HepG2 (cell line): Measurements from ENCODE around the gene CCBE1. TPM values are rescaled to one million over a fixed set of nuclear protein-coding genes. Genes with fewer than 3 reads are reported as not detected.

Experiments used
- ATAC-seq: fragments of 200-7000 bp; cut with Tn5 transposase; 3 replicates; pipeline ENCODE4 v1.9.1; 2020; ENCODE audit warnings: mild to moderate bottlenecking, moderate library complexity
- BruUV-seq: library from RNA; stranded (reverse); fragments of 400-500 nt; replicated peaks from 2 replicates; lab custom pipeline; 2021; lab: Mats Ljungman, UMichigan
- CTCF ChIA-PET: fragments of 300-600 bp; formaldehyde crosslinking; extraction: SDS; loops from one replicate; lab custom pipeline; 2021; ENCODE audit warnings: low total read pairs, inconsistent platforms, low intra/inter-chr PET ratio; lab: Yijun Ruan, JAX
- POLR2A ChIA-PET: fragments of 350-600 bp; sonication (Branson Sonifier 250); formaldehyde crosslinking; loops from one replicate; lab custom pipeline; 2020; ENCODE audit warnings: antibody characterized with exemption, inconsistent platforms; lab: Yijun Ruan, JAX
- DNase-seq: peaks from one replicate; pipeline ENCODE4 v3.0.0-alpha.2; 2015; ENCODE audit warnings: low spot score
- FAIRE-seq: peaks from 3 replicates; lab custom pipeline; 2011; peaks lifted over from hg19 to GRCh38; lab: Jason Lieb, UNC
- H2AFZ ChIP-seq: one replicate; pipeline ENCODE4 v1.6.1; 2011; ENCODE audit warnings: low read length, inconsistent platforms
- H3K27ac ChIP-seq: fragments of 300-600 bp; 3 replicates; pipeline ENCODE4 v1.8.0; 2011; ENCODE audit warnings: mixed run types, mild to moderate bottlenecking, mixed read lengths, low read length, inconsistent platforms; ENCODE audit not compliant: insufficient read depth; ENCODE audit errors: extremely low read length
- H3K27me3 ChIP-seq, 2 experiments: fragments of 200-600 bp in 1 of 2; 2 replicates in 1 of 2; 3 replicates in 1 of 2; pipeline versions ENCODE4 v1.6.0 to v1.8.0; 2011; ENCODE audit warnings: low read length in 2 of 2, mild to moderate bottlenecking in 2 of 2, moderate library complexity in 2 of 2, inconsistent platforms in 1 of 2; ENCODE audit not compliant: insufficient read depth in 2 of 2, control insufficient read depth in 1 of 2
- H3K36me3 ChIP-seq, 2 experiments: fragments of 200-600 bp in 1 of 2; replicated peaks in 1 of 2; 2 replicates in 1 of 2; 3 replicates in 1 of 2; pipeline versions ENCODE4 v1.5.1 to v1.8.0; 2011; ENCODE audit warnings: low read length in 2 of 2, inconsistent platforms in 1 of 2; ENCODE audit not compliant: insufficient read depth in 2 of 2, control insufficient read depth in 1 of 2
- H3K4me1 ChIP-seq: 2 replicates; pipeline ENCODE4 v1.5.1; 2012; ENCODE audit warnings: low read length, inconsistent platforms; ENCODE audit not compliant: insufficient read depth
- H3K4me2 ChIP-seq: 2 replicates; pipeline ENCODE4 v1.6.0; 2011; ENCODE audit warnings: low read depth, low read length, inconsistent platforms
- H3K4me3 ChIP-seq, 3 experiments: fragments of 200-600 bp in 1 of 3; sonication (generic), shearing (Covaris generic) in 1 of 3; replicated peaks in 1 of 3; 2 replicates each; pipeline ENCODE4 v1.5.1; 2011 to 2016; ENCODE audit warnings: low read length in 3 of 3, inconsistent platforms in 2 of 3, low read depth in 2 of 3, mild to moderate bottlenecking in 2 of 3, control low read depth in 1 of 3, mixed read lengths in 1 of 3; ENCODE audit not compliant: insufficient read depth in 1 of 3
- H3K79me2 ChIP-seq: one replicate; pipeline ENCODE4 v1.6.1; 2011; ENCODE audit warnings: low read length, inconsistent platforms; ENCODE audit not compliant: insufficient read depth
- H3K9ac ChIP-seq: 2 replicates; pipeline ENCODE4 v1.6.0; 2011; ENCODE audit warnings: mild to moderate bottlenecking, low read depth, low read length, inconsistent platforms; ENCODE audit not compliant: insufficient read depth
- H3K9me3 ChIP-seq: 2 replicates; pipeline ENCODE4 v1.5.1; 2012; ENCODE audit warnings: mild to moderate bottlenecking, low read length
- H4K20me1 ChIP-seq: 2 replicates; pipeline ENCODE4 v1.6.0; 2011; ENCODE audit warnings: inconsistent platforms, mild to moderate bottlenecking, low read length, moderate library complexity; ENCODE audit not compliant: insufficient read depth
- SMAD1 ChIP-seq: sonication (generic); formaldehyde crosslinking; IDR thresholded peaks from 2 replicates; pipeline ENCODE4 v1.4.0; 2020; ENCODE audit warnings: missing genetic modification reagents, low read depth, mild to moderate bottlenecking, borderline replicate concordance
- TEAD3 ChIP-seq: optimal IDR thresholded peaks from 2 replicates; pipeline ENCODE3; 2016; ENCODE audit warnings: borderline replicate concordance
- ZNF501 ChIP-seq: sonication (generic); formaldehyde crosslinking; IDR thresholded peaks from 2 replicates; pipeline ENCODE4 v1.5.1; 2020; ENCODE audit warnings: mild to moderate bottlenecking, moderate library complexity, missing genetic modification reagents
- ZNF550 ChIP-seq: sonication (generic); formaldehyde crosslinking; IDR thresholded peaks from 2 replicates; pipeline ENCODE4 v1.4.0; 2020; ENCODE audit warnings: mild to moderate bottlenecking, missing genetic modification reagents, borderline replicate concordance
- ZNF780A ChIP-seq: sonication (generic); formaldehyde crosslinking; IDR thresholded peaks from 2 replicates; pipeline ENCODE4 v1.8.0; 2022; ENCODE audit warnings: mild to moderate bottlenecking, missing genetic modification reagents, moderate library complexity
- WGBS: methylation state at CpG from one replicate; pipeline ENCODE4 v1.1.6; 2017; ENCODE audit warnings: low lambda C conversion rate; 5-methylcytosine and 5-hydroxymethylcytosine counted together
- in situ Hi-C: cut with HindIII; loops from 2 replicates; pipeline ENCODE4 v1.10.0; 2017; ENCODE audit warnings: low pct_unique_long_range_greater_than_20kb; ENCODE audit not compliant: extremely low pct_ligation_motif_present
- intact Hi-C: fragments of 100-400 bp; cut with micrococcal nuclease; formaldehyde crosslinking; loops from one replicate; pipeline ENCODE4 v1.10.0; 2022; ENCODE audit not compliant: unreplicated experiment
- polyA plus RNA-seq, 8 experiments: library from polyadenylated mRNA; depleted of rRNA in 3 of 8; stranded (reverse) in 7 of 8; unstranded in 1 of 8; fragments of >200 nt; fragmentation: Illumina TruSeq in 4 of 8; extraction: Trizol in 4 of 8; gene quantifications; 2 replicates each; pipeline versions ENCODE4 v1.2.1 to v1.2.3, GENCODE V29; 2011 to 2016; ENCODE audit warnings: low read depth in 4 of 8, missing spikeins in 1 of 8, mixed read lengths in 1 of 8; ENCODE audit not compliant: insufficient read depth in 1 of 8
- total RNA-seq, 5 experiments: library from RNA; depleted of rRNA; stranded (reverse); fragments of >200 nt; fragmentation: Illumina TruSeq; extraction: Trizol; gene quantifications; 2 replicates each; pipeline ENCODE4 v1.2.3, GENCODE V29; 2016; ENCODE audit warnings: low read depth in 1 of 5
- TF ChIP-seq, protein P1 (sequence below): sonication (generic); formaldehyde crosslinking; IDR thresholded peaks from 2 replicates; pipeline ENCODE4 v1.5.1; 2020; ENCODE audit warnings: mild to moderate bottlenecking, missing genetic modification reagents, borderline replicate concordance
- TF ChIP-seq, protein P2 (sequence below): sonication (generic); formaldehyde crosslinking; IDR thresholded peaks from 2 replicates; pipeline ENCODE4 v1.4.0; 2020; ENCODE audit warnings: missing genetic modification reagents, mild to moderate bottlenecking, borderline replicate concordance

Gene CCBE1
- total and polyA plus RNA-seq, 2 of the 13 experiments (the other 11 are each of a cell fraction or from before 2014, with no cell fraction given), result not detected

DNA sequence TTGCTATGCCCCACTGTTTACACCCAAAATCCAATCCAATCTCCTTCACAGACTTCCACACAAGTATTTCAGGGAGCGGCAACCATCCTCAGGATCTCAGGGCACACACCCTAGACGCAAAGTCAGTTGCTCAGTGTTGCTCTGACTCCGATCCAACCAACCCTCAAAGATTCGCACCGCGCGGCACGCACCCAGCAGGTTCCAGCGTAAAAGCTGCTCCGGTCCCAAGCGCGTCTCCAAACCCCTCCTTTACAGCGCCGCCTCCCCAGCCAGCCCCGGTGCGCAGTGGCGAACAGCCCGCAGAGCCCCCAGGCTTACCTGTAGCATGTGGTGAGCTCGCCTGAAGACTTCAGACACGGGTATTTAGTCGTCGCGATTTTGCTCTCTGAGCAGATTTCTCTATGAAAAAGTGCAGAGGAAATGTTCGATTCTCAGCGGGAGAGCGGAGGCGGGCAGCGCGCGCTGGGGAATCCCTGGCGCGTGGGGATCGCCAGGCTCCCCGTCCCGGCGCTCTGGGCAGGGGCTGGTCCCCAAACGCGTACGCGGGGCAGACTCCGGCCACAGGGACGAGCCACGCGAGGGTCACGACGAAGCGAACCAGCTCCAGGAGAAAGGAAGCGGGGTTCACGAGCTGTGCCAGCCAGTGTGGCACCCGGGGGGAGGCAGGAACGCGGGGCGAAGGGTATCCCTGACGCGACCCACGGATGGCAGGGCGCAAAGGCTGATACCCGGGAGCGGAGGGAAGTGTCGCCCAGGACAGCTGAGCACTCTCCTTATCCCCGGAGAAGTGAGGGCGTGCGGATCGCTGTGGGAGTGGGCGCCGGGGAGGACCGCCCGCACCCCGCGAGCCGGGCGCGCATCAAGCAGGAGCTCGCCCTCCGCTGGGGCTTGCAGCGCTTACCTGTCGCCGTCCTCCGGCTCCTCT, 650 bp downstream of the CCBE1 start (continued):
- TF ChIP-seq, protein P1, sequence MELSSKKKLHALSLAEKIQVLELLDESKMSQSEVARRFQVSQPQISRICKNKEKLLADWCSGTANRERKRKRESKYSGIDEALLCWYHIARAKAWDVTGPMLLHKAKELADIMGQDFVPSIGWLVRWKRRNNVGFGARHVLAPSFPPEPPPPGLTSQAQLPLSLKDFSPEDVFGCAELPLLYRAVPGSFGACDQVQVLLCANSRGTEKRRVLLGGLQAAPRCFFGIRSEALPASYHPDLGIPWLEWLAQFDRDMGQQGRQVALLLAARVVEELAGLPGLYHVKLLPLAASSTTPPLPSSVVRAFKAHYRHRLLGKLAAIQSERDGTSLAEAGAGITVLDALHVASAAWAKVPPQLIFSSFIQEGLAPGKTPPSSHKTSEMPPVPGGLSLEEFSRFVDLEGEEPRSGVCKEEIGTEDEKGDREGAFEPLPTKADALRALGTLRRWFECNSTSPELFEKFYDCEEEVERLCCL, result no peak
- TF ChIP-seq ZNF550 (CRISPR knock-in tag), result no peak
- TF ChIP-seq, protein P2, sequence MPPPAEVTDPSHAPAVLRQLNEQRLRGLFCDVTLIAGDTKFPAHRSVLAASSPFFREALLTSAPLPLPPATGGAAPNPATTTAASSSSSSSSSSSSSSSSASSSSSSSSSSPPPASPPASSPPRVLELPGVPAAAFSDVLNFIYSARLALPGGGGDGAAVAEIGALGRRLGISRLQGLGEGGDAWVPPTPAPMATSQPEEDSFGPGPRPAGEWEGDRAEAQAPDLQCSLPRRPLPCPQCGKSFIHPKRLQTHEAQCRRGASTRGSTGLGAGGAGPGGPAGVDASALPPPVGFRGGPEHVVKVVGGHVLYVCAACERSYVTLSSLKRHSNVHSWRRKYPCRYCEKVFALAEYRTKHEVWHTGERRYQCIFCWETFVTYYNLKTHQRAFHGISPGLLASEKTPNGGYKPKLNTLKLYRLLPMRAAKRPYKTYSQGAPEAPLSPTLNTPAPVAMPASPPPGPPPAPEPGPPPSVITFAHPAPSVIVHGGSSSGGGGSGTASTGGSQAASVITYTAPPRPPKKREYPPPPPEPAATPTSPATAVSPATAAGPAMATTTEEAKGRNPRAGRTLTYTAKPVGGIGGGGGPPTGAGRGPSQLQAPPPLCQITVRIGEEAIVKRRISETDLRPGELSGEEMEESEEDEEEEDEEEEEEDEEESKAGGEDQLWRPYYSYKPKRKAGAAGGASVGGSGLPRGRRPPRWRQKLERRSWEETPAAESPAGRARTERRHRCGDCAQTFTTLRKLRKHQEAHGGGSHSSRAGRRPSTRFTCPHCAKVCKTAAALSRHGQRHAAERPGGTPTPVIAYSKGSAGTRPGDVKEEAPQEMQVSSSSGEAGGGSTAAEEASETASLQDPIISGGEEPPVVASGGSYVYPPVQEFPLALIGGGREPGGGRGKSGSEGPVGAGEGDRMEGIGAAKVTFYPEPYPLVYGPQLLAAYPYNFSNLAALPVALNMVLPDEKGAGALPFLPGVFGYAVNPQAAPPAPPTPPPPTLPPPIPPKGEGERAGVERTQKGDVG, result no peak

DNA sequence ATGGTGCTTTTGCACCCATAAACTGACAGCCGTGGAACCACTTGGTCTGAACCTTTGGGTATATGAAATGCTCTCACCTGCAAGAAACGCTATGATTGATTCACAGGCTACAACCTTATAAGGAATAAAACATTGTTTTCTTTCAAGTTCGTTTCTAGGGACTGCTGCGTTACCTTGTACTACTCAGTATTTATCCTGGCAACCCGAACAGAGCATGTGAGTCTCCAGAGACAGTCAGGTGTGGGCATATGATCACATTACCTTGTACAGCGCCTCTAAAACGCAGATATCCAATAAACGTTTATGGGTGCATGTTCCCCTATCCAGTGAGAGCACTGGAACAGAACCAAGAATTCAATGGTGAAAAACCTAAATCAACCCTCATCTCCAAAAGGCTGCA, 1.7 kb downstream of the CCBE1 start:
- H3K79me2 ChIP-seq, result no peaks in the 10 kb centered on the region
- H3K9me3 ChIP-seq, result no peaks in the 10 kb centered on the region
- no peaks in the 10 kb centered on the region for H4K20me1 ChIP-seq
- intact Hi-C loops, result no loop called here
- ChIA-PET POLR2A (no interaction called here), CTCF (no interaction called here)
- peaks cover 3 to 35% of the 10 kb centered on the region in 2 experiments for H3K27me3 ChIP-seq
- no peak overlapping the region for H2AFZ ChIP-seq
- ATAC-seq (no peak), DNase-seq (no peak), FAIRE-seq (no peak)
- no peak overlapping the region for H3K9ac ChIP-seq
- H3K36me3 ChIP-seq, result no peaks in the 10 kb centered on the region
- TF ChIP-seq TEAD3 (no peak), SMAD1 (no peak), ZNF501 (CRISPR knock-in tag) (no peak), ZNF780A (CRISPR knock-in tag) (no peak)
- WGBS, result 14% methylated on average over 8 of the region's 8 CpGs
- in situ Hi-C loops, result no loop called here
- H3K4me2 ChIP-seq, result no peak overlapping the region
- no peak overlapping the region for H3K4me3 ChIP-seq
- no TSS peak for BruUV-seq
- no peak overlapping the region for H3K27ac ChIP-seq
- no peaks in the 10 kb centered on the region for H3K4me1 ChIP-seq
